Keratinocyte (primary cell): ENCODE results near the gene CHRD. TPM values are rescaled to one million over a fixed set of nuclear protein-coding genes. Genes with fewer than 3 reads are reported as not detected.

Experiments used
- DNase-seq: peaks from one replicate; pipeline ENCODE4 v3.0.0-alpha.2; 2011; ENCODE audit warnings: low read depth, missing footprints, low spot score
- FAIRE-seq: peaks from 2 replicates; lab custom pipeline; 2011; peaks lifted over from hg19 to GRCh38; lab: Jason Lieb, UNC
- H2AFZ ChIP-seq: 2 replicates; pipeline ENCODE4 v1.6.0; 2012; ENCODE audit warnings: low read length, control low read depth, inconsistent platforms; ENCODE audit not compliant: control insufficient read depth
- H3K27ac ChIP-seq: 2 replicates; pipeline ENCODE4 v1.5.1; 2011; ENCODE audit warnings: low read length; ENCODE audit not compliant: control insufficient read depth, insufficient read depth
- H3K27me3 ChIP-seq: 3 replicates; pipeline ENCODE4 v1.6.0; 2011; ENCODE audit warnings: low read length; ENCODE audit not compliant: control insufficient read depth, insufficient read depth; ENCODE audit errors: extremely low read depth
- H3K36me3 ChIP-seq, 2 experiments: 2 replicates in 1 of 2; 3 replicates in 1 of 2; pipeline ENCODE4 v1.5.1; 2011; ENCODE audit warnings: low read length in 2 of 2, mild to moderate bottlenecking in 1 of 2; ENCODE audit not compliant: control insufficient read depth in 2 of 2, insufficient read depth in 2 of 2; ENCODE audit errors: extremely low read depth in 1 of 2
- H3K4me1 ChIP-seq: 3 replicates; pipeline ENCODE4 v1.5.1; 2011; ENCODE audit warnings: low read length; ENCODE audit not compliant: control insufficient read depth, insufficient read depth; ENCODE audit errors: extremely low read depth
- H3K4me2 ChIP-seq: 3 replicates; pipeline ENCODE4 v1.6.0; 2011; ENCODE audit warnings: low read depth, low read length; ENCODE audit not compliant: control insufficient read depth, insufficient read depth; ENCODE audit errors: extremely low read depth
- H3K4me3 ChIP-seq, 3 experiments: fragments of 200-600 bp in 1 of 3; sonication (generic) in 1 of 3; 2 replicates in 2 of 3; 3 replicates in 1 of 3; pipeline ENCODE4 v1.5.1; 2011 to 2016; ENCODE audit warnings: low read length in 3 of 3, mild to moderate bottlenecking in 3 of 3, control low read depth in 2 of 3, inconsistent platforms in 1 of 3, low read depth in 1 of 3, mixed read lengths in 1 of 3, mixed run types in 1 of 3, moderate library complexity in 1 of 3; ENCODE audit not compliant: control insufficient read depth in 2 of 3, insufficient read depth in 2 of 3; ENCODE audit errors: extremely low read depth in 1 of 3
- H3K79me2 ChIP-seq: 2 replicates; pipeline ENCODE4 v1.6.0; 2012; ENCODE audit warnings: low read length; ENCODE audit not compliant: control insufficient read depth, insufficient read depth
- H3K9ac ChIP-seq: 3 replicates; pipeline ENCODE4 v1.6.0; 2011; ENCODE audit warnings: low read length; ENCODE audit not compliant: control insufficient read depth, insufficient read depth; ENCODE audit errors: extremely low read depth
- H3K9me1 ChIP-seq: 3 replicates; pipeline ENCODE4 v1.6.0; 2011; ENCODE audit warnings: low read length; ENCODE audit not compliant: control insufficient read depth, insufficient read depth; ENCODE audit errors: extremely low read depth
- H3K9me3 ChIP-seq: 2 replicates; pipeline ENCODE4 v1.5.1; 2012; ENCODE audit warnings: low read depth, low read length; ENCODE audit not compliant: control insufficient read depth
- H4K20me1 ChIP-seq: 3 replicates; pipeline ENCODE4 v1.6.0; 2011; ENCODE audit warnings: low read length; ENCODE audit not compliant: control insufficient read depth, insufficient read depth; ENCODE audit errors: extremely low read depth
- EZH2 ChIP-seq: IDR thresholded peaks from one replicate; pipeline ENCODE4 v1.6.1; 2012; ENCODE audit warnings: inconsistent platforms, mild to moderate bottlenecking, low read length, moderate library complexity
- dilution Hi-C: fragments of 300-500 bp; cut with MboI; formaldehyde crosslinking; loops from one replicate; pipeline ENCODE4 v1.7.0; 2020; ENCODE audit warnings: low sequenced_read_pairs; ENCODE audit not compliant: extremely low pct_ligation_motif_present
- polyA plus RNA-seq, 5 experiments: library from polyadenylated mRNA; depleted of rRNA in 3 of 5; stranded (reverse) in 3 of 5; stranded (forward) in 1 of 5; unstranded in 1 of 5; fragments of >200 nt; gene quantifications; 1 replicate in 1 of 5; 2 replicates in 3 of 5; 3 replicates in 1 of 5; pipeline versions ENCODE4 v1.2.1 to v1.2.3, GENCODE V29; 2011 to 2012; ENCODE audit warnings: missing spikeins in 2 of 5, low read depth in 1 of 5, low replicate concordance in 1 of 5
- TF ChIP-seq, protein P1 (sequence below), 3 experiments: IDR thresholded peaks in 1 of 3; conservative IDR thresholded peaks in 1 of 3; optimal IDR thresholded peaks in 1 of 3; 2 replicates in 2 of 3; 3 replicates in 1 of 3; pipeline versions ENCODE3 to v1.5.1; 2011; ENCODE audit warnings: low read length in 3 of 3, mild to moderate bottlenecking in 3 of 3, moderate library complexity in 2 of 3, control low read depth in 1 of 3, inconsistent platforms in 1 of 3; ENCODE audit not compliant: insufficient read depth in 2 of 3; ENCODE audit errors: extremely low read depth in 1 of 3

CHRD gene
- polyA plus RNA-seq, 1 donor (not counting 4 experiments of a cell fraction or from before 2014, with no cell fraction given): not detected

DNA sequence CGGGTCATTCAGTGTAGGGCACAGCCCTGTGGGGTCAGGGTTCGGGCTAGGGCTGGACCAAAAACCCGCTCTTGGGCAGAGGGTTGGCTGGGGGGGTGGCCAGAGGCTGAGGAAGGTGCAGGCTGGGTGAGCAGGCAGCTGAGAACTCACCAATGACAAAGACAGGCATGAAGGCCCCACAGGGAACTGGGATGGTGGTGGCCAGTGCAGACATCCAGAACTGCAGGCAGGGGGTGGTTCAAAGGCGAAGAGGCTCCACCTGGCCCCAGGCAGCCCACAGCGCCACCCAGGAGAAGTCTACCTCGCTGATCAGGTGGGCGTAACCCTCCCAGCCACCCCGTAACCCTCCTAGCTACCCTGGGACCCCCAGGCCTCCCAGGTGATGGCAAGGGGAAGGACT, 25.1 kb upstream of the CHRD start:
- H3K4me2 ChIP-seq: no peak overlapping the region

DNA sequence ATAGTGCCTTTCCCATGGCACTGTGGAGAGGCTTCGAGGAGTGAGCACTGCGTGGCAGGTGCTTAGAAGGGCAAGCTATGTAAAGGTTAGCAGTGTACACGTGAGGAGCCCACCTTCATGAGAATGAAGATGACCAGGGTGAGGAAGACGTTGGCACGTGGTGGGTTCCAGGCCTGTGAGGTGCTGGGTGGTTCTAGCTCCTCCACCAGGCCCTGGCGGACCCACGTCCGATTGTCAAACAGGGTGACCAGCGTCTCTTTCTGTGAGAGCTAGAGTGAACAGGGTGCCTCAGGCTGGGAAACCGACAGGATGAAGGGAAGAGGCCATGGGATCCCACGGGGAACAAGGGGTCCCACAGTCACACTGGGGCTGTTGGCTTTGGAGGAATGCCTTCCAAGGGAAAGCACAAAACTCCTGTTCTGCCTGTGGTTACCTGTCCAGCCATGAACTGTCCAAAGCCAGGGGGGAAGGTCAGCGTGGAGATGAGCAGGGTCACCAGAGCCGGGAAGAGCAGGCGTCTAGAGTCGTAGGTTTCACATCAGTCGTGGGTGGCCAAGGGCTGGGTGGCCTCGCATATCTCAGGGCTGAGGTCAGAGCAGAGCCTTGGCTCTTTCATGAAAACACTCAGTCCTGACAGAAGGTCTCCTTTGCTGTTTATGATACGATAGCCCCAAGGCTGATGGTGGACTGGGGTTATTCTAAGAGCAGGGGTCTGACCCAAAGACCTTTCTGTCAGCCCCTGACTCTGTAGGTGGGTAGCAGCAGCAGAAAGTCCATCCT, 24.4 kb upstream of the CHRD start:
- no peak overlapping the region for H3K4me2 ChIP-seq
- dilution Hi-C loops: no loop called here
- TF ChIP-seq, protein P1, sequence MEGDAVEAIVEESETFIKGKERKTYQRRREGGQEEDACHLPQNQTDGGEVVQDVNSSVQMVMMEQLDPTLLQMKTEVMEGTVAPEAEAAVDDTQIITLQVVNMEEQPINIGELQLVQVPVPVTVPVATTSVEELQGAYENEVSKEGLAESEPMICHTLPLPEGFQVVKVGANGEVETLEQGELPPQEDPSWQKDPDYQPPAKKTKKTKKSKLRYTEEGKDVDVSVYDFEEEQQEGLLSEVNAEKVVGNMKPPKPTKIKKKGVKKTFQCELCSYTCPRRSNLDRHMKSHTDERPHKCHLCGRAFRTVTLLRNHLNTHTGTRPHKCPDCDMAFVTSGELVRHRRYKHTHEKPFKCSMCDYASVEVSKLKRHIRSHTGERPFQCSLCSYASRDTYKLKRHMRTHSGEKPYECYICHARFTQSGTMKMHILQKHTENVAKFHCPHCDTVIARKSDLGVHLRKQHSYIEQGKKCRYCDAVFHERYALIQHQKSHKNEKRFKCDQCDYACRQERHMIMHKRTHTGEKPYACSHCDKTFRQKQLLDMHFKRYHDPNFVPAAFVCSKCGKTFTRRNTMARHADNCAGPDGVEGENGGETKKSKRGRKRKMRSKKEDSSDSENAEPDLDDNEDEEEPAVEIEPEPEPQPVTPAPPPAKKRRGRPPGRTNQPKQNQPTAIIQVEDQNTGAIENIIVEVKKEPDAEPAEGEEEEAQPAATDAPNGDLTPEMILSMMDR (optimal IDR thresholded peaks at IDR 0.05 in 1 of 3, IDR thresholded peaks at IDR 0.05 in 1 of 3, conservative IDR thresholded peaks at IDR 0.05 in 1 of 3; ENCODE audit: extremely low read depth in 1 of 3, insufficient read depth in 2 of 3, low read length in 3 of 3): no peak
- no peak for TF ChIP-seq EZH2

More for the DNA sequence above, 25.1 kb upstream of the CHRD start:
- DNase-seq (no peak), FAIRE-seq (no peak)
- Histone ChIP-seq H3K9ac (no peak overlapping the region), H3K36me3 (peaks cover 4 to 16% of the 10 kb centered on the region in 2 experiments), H3K9me3 (no peaks in the 10 kb centered on the region), H3K4me1 (no peaks in the 10 kb centered on the region), H2AFZ (no peak overlapping the region), H4K20me1 (no peaks in the 10 kb centered on the region), H3K27ac (no peak overlapping the region), H3K27me3 (no peaks in the 10 kb centered on the region), H3K4me3 (no peak overlapping the region), H3K9me1 (no peaks in the 10 kb centered on the region), H3K79me2 (no peaks in the 10 kb centered on the region)
- dilution Hi-C loops: no loop called here
- TF ChIP-seq EZH2: no peak
- TF ChIP-seq, protein P1 (optimal IDR thresholded peaks at IDR 0.05 in 1 of 3, IDR thresholded peaks at IDR 0.05 in 1 of 3, conservative IDR thresholded peaks at IDR 0.05 in 1 of 3; ENCODE audit: extremely low read depth in 1 of 3, insufficient read depth in 2 of 3, low read length in 3 of 3): no peak

More for the DNA sequence above, 24.4 kb upstream of the CHRD start:
- Histone ChIP-seq H3K9ac (no peak overlapping the region), H3K79me2 (no peaks in the 10 kb centered on the region), H2AFZ (no peak overlapping the region), H3K4me3 (no peak overlapping the region), H3K9me1 (no peaks in the 10 kb centered on the region), H3K27me3 (no peaks in the 10 kb centered on the region), H3K36me3 (peaks cover 4 to 16% of the 10 kb centered on the region in 2 experiments), H3K9me3 (no peaks in the 10 kb centered on the region), H3K27ac (no peak overlapping the region), H3K4me1 (peaks cover 1% of the 10 kb centered on the region), H4K20me1 (no peaks in the 10 kb centered on the region)
- FAIRE-seq (no peak), DNase-seq (no peak)
